SU-DHL-6 (cell line): ENCODE data around the gene TMED7.

Experiments
- H2AFZ ChIP-seq: fragments of 200-600 bp; sonication (generic); 2 replicates; pipeline ENCODE4 v1.6.1; 2014; ENCODE audit warnings: low read depth, mild to moderate bottlenecking, moderate library complexity, mixed read lengths, antibody characterized with exemption, low read length; ENCODE audit not compliant: severe bottlenecking
- H3F3A ChIP-seq: fragments of 200-600 bp; shearing (Covaris generic); 2 replicates; pipeline ENCODE4 v1.6.0; 2016; ENCODE audit warnings: antibody characterized with exemption, mild to moderate bottlenecking; ENCODE audit not compliant: insufficient read depth
- H3K27ac ChIP-seq: fragments of 200-600 bp; sonication (generic); 2 replicates; pipeline ENCODE4 v1.5.1; 2016; ENCODE audit warnings: low read depth, mild to moderate bottlenecking, low read length, moderate library complexity, mixed read lengths
- H3K27me3 ChIP-seq: fragments of 200-600 bp; sonication (generic), shearing (Covaris generic); 2 replicates; pipeline ENCODE4 v1.6.0; 2014; ENCODE audit warnings: mild to moderate bottlenecking, low read length
- H3K36me3 ChIP-seq: fragments of 200-600 bp; sonication (generic); 2 replicates; pipeline ENCODE4 v1.6.1; 2014; ENCODE audit warnings: mild to moderate bottlenecking, low read length, mixed read lengths
- H3K4me2 ChIP-seq: fragments of 300-600, 200-600 bp; shearing (Covaris generic), sonication (generic); 2 replicates; pipeline ENCODE4 v1.6.0; 2014; ENCODE audit warnings: low read length, low read depth, mild to moderate bottlenecking; ENCODE audit not compliant: poor library complexity, severe bottlenecking
- H3K4me3 ChIP-seq: fragments of 200-600 bp; sonication (generic); 2 replicates; pipeline ENCODE4 v1.5.1; 2014; ENCODE audit warnings: antibody characterized with exemption, low read length, mild to moderate bottlenecking, mixed read lengths; ENCODE audit not compliant: insufficient read depth, poor library complexity, severe bottlenecking
- H3K79me2 ChIP-seq: fragments of 200-600 bp; sonication (generic); 2 replicates; pipeline ENCODE4 v1.6.1; 2014; ENCODE audit warnings: mild to moderate bottlenecking, low read length, moderate library complexity; ENCODE audit not compliant: insufficient read depth
- H3K9ac ChIP-seq: fragments of 200-600 bp; sonication (generic); 2 replicates; pipeline ENCODE4 v1.7.0; 2014; ENCODE audit warnings: mild to moderate bottlenecking, low read length
- H3K9me2 ChIP-seq: fragments of 200-600 bp; sonication (generic); replicated peaks from 2 replicates; pipeline ENCODE4 v1.6.1; 2014; ENCODE audit warnings: low read length; ENCODE audit not compliant: insufficient read depth
- H3K9me3 ChIP-seq: fragments of 200-600 bp; sonication (generic); 2 replicates; pipeline ENCODE4 v1.6.1; 2014; ENCODE audit warnings: low read length, mixed read lengths; ENCODE audit not compliant: insufficient read depth
- H4K20me1 ChIP-seq: fragments of 200-600 bp; sonication (generic); 2 replicates; pipeline ENCODE4 v1.6.1; 2014; ENCODE audit warnings: low read depth, mild to moderate bottlenecking, antibody characterized with exemption, low read length, moderate library complexity, mixed read lengths
- CTCF ChIP-seq: fragments of 200-600 bp; sonication (generic); IDR thresholded peaks from one replicate; pipeline ENCODE4 v1.5.1; 2017; ENCODE audit warnings: antibody characterized with exemption, mild to moderate bottlenecking, low read length, moderate library complexity; ENCODE audit not compliant: insufficient read depth, poor library complexity, severe bottlenecking
- EZH2phosphoT487 ChIP-seq: fragments of 200-600 bp; sonication (generic), shearing (Covaris generic); conservative IDR thresholded peaks from 2 replicates; pipeline ENCODE4 v1.6.1; 2018; ENCODE audit warnings: mild to moderate bottlenecking, antibody characterized with exemption, low read length, moderate library complexity, mixed read lengths

Gene TMED7

GRCh38 chr5:115666023-115666422, 40.2 kb upstream of the TMED7 start:
- Histone ChIP-seq H3K4me3 (no peak overlapping the region), H3K27me3 (no peaks in the 10 kb centered on the region), H2AFZ (no peak overlapping the region), H3F3A (no peaks in the 10 kb centered on the region), H3K9me3 (no peaks in the 10 kb centered on the region), H4K20me1 (no peaks in the 10 kb centered on the region), H3K36me3 (no peaks in the 10 kb centered on the region), H3K9ac (no peak overlapping the region), H3K4me2 (no peak overlapping the region), H3K27ac (no peak overlapping the region), H3K79me2 (no peaks in the 10 kb centered on the region), H3K9me2 (no peaks in the 10 kb centered on the region)
- TF ChIP-seq EZH2phosphoT487 (no peak), CTCF (no peak)

GRCh38 chr5:115661563-115661962, 35.7 kb upstream of the TMED7 start:
- Histone ChIP-seq H3K9me3 (no peaks in the 10 kb centered on the region), H3F3A (no peaks in the 10 kb centered on the region), H3K79me2 (no peaks in the 10 kb centered on the region), H3K9ac (no peak overlapping the region), H3K9me2 (no peaks in the 10 kb centered on the region), H4K20me1 (no peaks in the 10 kb centered on the region), H3K4me3 (no peak overlapping the region), H3K27me3 (no peaks in the 10 kb centered on the region), H3K36me3 (no peaks in the 10 kb centered on the region), H2AFZ (no peak overlapping the region), H3K27ac (no peak overlapping the region), H3K4me2 (no peak overlapping the region)
- no peak for TF ChIP-seq EZH2phosphoT487
- no peak for TF ChIP-seq CTCF

- Histone ChIP-seq H3K4me2 (no peak overlapping the region), H3K9ac (no peak overlapping the region), H3K79me2 (no peaks in the 10 kb centered on the region), H2AFZ (no peak overlapping the region), H3K9me2 (no peaks in the 10 kb centered on the region), H3K36me3 (no peaks in the 10 kb centered on the region), H3F3A (no peaks in the 10 kb centered on the region), H3K9me3 (no peaks in the 10 kb centered on the region), H3K27ac (no peak overlapping the region), H3K27me3 (no peaks in the 10 kb centered on the region), H4K20me1 (no peaks in the 10 kb centered on the region), H3K4me3 (no peak overlapping the region)
- TF ChIP-seq EZH2phosphoT487 = no peak
- TF ChIP-seq CTCF = no peak
These were observed 35.3 kb upstream of the TMED7 start for GRCh38 chr5:115661101-115661500.

GRCh38 chr5:115657881-115658233, 32.0 kb upstream of the TMED7 start:
- H4K20me1 ChIP-seq = no peaks in the 10 kb centered on the region
- H3F3A ChIP-seq = no peaks in the 10 kb centered on the region
- H3K27me3 ChIP-seq = no peaks in the 10 kb centered on the region
- no peak overlapping the region for H3K4me3 ChIP-seq
- no peaks in the 10 kb centered on the region for H3K79me2 ChIP-seq
- H3K4me2 ChIP-seq = no peak overlapping the region
- H3K27ac ChIP-seq = no peak overlapping the region
- no peaks in the 10 kb centered on the region for H3K9me3 ChIP-seq
- H2AFZ ChIP-seq = no peak overlapping the region
- no peaks in the 10 kb centered on the region for H3K9me2 ChIP-seq
- no peaks in the 10 kb centered on the region for H3K36me3 ChIP-seq
- H3K9ac ChIP-seq = no peak overlapping the region
- no peak for TF ChIP-seq CTCF
- no peak for TF ChIP-seq EZH2phosphoT487
